Cardiac muscle cell (in vitro differentiated cells and primary cell): ENCODE data around the gene SOST. TPM values are rescaled to one million over a fixed set of nuclear protein-coding genes. Genes with fewer than 3 reads are reported as not detected.
A peak's percentile ranks its signal among the peaks of the same experiment; 100 is the strongest.

Source experiments
- DNase-seq, 2 donors: peaks; one replicate each; pipeline versions ENCODE4 v3.0.0 to v3.0.0-alpha.2; 2010 to 2017; ENCODE audit warnings: low read depth in 1 of 2, low spot score in 1 of 2
- H3K27ac ChIP-seq: fragments of 200-600 bp; sonication (generic); 2 replicates; pipeline ENCODE4 v1.5.1; 2016
- H3K27me3 ChIP-seq: fragments of 200-600 bp; sonication (generic); 2 replicates; pipeline ENCODE4 v1.6.0; 2016; ENCODE audit warnings: control low read depth
- H3K36me3 ChIP-seq: fragments of 200-600 bp; sonication (generic); 2 replicates; pipeline ENCODE4 v1.5.1; 2016; ENCODE audit warnings: control low read depth
- H3K4me1 ChIP-seq: fragments of 200-600 bp; sonication (generic); 2 replicates; pipeline ENCODE4 v1.8.1; 2017; ENCODE audit warnings: low read depth, mild to moderate bottlenecking, mixed run types
- H3K4me3 ChIP-seq: fragments of 200-600 bp; sonication (generic); 2 replicates; pipeline ENCODE4 v1.5.1; 2016; ENCODE audit warnings: mild to moderate bottlenecking
- H3K9me3 ChIP-seq: fragments of 200-600 bp; sonication (generic); 2 replicates; pipeline ENCODE4 v1.5.1; 2017; ENCODE audit warnings: low read depth, mild to moderate bottlenecking, control low read depth
- polyA plus RNA-seq: library from polyadenylated mRNA; unstranded; fragments of >200 nt; fragmentation: Nextera tagmentation; extraction: Ambion mirVana; gene quantifications from 2 replicates; pipeline ENCODE4 v1.2.1, GENCODE V29; 2016
- total RNA-seq: library from RNA; depleted of rRNA; stranded (reverse); fragments of >200 nt; gene quantifications from 2 replicates; pipeline ENCODE4 v1.2.3, GENCODE V29; 2016
- TF ChIP-seq, protein P1 (sequence below): IDR thresholded peaks from 2 replicates; pipeline ENCODE4 v1.5.1; 2012; ENCODE audit warnings: low read depth, mild to moderate bottlenecking, low read length

SOST gene
- total RNA-seq: 0.85 and 3.2 TPM in 2 replicates
- polyA plus RNA-seq: 0.10 and 4.1 TPM in 2 replicates

DNA sequence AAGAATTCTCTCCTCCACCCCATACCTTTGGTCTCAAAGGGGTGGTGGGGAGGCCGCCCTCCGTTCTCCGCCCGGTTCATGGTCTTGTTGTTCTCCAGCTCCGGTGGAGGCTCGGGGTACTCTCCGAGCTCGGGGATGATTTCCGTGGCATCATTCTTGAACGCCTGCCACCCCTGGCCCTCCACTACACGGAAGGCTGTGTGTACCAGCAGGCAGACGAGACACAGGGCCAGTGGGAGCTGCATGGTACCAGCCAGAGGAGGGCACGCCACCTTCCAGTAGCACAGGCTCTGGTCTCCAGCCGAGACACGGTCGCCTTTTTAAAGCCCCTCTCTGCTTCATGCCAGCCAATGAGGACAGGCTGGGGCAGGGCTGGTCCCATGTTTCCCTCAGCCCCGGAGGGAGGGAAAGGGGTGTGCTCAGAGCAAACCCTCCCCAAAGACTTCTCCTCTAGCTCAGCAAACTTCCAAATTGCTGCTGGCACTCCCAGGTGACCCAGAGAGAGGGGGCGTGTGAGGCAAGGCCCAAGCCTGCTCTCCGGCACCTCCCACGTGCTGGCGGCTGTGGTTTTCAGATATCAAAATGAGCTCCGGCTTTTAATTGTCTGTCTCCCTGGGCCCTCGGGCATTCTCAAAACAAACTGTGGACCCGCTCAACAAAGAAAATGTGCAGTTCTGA is at the start of gene SOST:
SOST (minus strand) TSS at position 295 of the 678 bp plus-strand sequence; CDS start at position 245, 50 bp downstream.
- H3K27ac ChIP-seq: no peak within 1 kb of the TSS
- no peaks in the 10 kb centered on the region for H3K9me3 ChIP-seq
- peaks cover 30% of the 10 kb centered on the region for H3K27me3 ChIP-seq
- no peak within 1 kb of the TSS for H3K4me3 ChIP-seq
- peak in 1 of 2 donors; percentile 27 for DNase-seq
- no peaks in the 10 kb centered on the region for H3K36me3 ChIP-seq
- no peaks in the 10 kb centered on the region for H3K4me1 ChIP-seq
- TF ChIP-seq, protein P1, sequence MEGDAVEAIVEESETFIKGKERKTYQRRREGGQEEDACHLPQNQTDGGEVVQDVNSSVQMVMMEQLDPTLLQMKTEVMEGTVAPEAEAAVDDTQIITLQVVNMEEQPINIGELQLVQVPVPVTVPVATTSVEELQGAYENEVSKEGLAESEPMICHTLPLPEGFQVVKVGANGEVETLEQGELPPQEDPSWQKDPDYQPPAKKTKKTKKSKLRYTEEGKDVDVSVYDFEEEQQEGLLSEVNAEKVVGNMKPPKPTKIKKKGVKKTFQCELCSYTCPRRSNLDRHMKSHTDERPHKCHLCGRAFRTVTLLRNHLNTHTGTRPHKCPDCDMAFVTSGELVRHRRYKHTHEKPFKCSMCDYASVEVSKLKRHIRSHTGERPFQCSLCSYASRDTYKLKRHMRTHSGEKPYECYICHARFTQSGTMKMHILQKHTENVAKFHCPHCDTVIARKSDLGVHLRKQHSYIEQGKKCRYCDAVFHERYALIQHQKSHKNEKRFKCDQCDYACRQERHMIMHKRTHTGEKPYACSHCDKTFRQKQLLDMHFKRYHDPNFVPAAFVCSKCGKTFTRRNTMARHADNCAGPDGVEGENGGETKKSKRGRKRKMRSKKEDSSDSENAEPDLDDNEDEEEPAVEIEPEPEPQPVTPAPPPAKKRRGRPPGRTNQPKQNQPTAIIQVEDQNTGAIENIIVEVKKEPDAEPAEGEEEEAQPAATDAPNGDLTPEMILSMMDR: no peak

GRCh38 chr17:43808076-43808475 is 49.5 kb upstream of the SOST start:
- Histone ChIP-seq H3K4me3 (no peak overlapping the region), H3K36me3 (no peaks in the 10 kb centered on the region), H3K27ac (no peak overlapping the region), H3K9me3 (no peaks in the 10 kb centered on the region), H3K27me3 (no peaks in the 10 kb centered on the region), H3K4me1 (no peaks in the 10 kb centered on the region)
- no peak for DNase-seq
- TF ChIP-seq, protein P1: no peak

GRCh38 chr17:43805117-43805516 is 46.5 kb upstream of the SOST start:
- Histone ChIP-seq H3K27ac (no peak overlapping the region), H3K9me3 (no peaks in the 10 kb centered on the region), H3K4me1 (no peaks in the 10 kb centered on the region), H3K27me3 (no peaks in the 10 kb centered on the region), H3K36me3 (no peaks in the 10 kb centered on the region), H3K4me3 (no peak overlapping the region)
- no peak for DNase-seq
- TF ChIP-seq, protein P1: no peak

GRCh38 chr17:43803758-43804157 is 45.2 kb upstream of the SOST start:
- H3K4me1 ChIP-seq: no peaks in the 10 kb centered on the region
- no peaks in the 10 kb centered on the region for H3K9me3 ChIP-seq
- H3K36me3 ChIP-seq: no peaks in the 10 kb centered on the region
- H3K27me3 ChIP-seq: no peaks in the 10 kb centered on the region
- DNase-seq: no peak
- no peak overlapping the region for H3K4me3 ChIP-seq
- TF ChIP-seq, protein P1: no peak
- H3K27ac ChIP-seq: no peak overlapping the region

DNA sequence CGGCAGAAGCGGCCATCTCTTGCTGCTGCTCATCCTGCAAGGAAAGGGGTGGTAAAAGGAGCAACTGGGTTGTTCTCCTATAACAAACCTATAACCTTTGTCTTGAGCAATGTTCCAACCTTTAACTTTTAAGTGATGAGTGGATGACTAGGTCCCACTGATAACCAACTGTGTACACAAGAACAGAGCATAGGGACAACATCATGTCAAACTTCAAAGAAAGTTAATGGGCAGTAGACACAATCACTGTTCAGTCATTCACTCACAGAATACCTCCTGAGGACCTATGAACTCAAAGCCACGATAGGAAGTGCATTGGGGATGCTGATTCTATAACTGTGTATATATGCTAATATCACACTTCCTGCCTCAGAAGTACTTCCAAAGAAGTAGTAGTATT is 43.3 kb upstream of the SOST start:
- H3K27me3 ChIP-seq: no peaks in the 10 kb centered on the region
- H3K27ac ChIP-seq: no peak overlapping the region

More for the DNA sequence above, 43.3 kb upstream of the SOST start:
- DNase-seq: no peak
- Histone ChIP-seq H3K9me3 (no peaks in the 10 kb centered on the region), H3K4me3 (no peak overlapping the region), H3K36me3 (no peaks in the 10 kb centered on the region), H3K4me1 (no peaks in the 10 kb centered on the region)
- TF ChIP-seq, protein P1: no peak
